SKM-1 (cell line): ENCODE results near the gene LBR.

Experiments used
- DNase-seq: peaks from one replicate; lab custom pipeline; 2025; ENCODE audit not compliant: unreplicated experiment; lab: John Stamatoyannopoulos, UW

The LBR gene

DNA sequence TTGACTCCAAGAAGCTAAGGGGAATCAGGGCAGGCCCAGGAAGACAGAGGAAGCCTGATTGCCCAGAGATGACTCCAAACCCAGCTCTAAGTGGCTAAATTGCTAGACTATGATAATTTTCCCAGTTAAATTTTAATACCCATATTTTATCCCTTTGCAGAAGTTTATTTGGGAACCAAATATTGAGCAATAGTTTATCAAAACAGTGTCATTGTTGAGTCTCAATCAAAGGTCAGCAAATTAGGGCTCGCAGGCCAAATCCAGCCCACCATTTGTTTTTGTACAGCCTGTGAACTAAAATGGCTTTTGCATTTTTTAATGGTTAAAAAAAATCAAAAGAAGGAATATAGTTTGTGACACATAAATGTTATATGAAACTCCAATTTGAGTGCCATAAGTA, 47.1 kb downstream of the LBR start:
- DNase-seq = no peak

DNA sequence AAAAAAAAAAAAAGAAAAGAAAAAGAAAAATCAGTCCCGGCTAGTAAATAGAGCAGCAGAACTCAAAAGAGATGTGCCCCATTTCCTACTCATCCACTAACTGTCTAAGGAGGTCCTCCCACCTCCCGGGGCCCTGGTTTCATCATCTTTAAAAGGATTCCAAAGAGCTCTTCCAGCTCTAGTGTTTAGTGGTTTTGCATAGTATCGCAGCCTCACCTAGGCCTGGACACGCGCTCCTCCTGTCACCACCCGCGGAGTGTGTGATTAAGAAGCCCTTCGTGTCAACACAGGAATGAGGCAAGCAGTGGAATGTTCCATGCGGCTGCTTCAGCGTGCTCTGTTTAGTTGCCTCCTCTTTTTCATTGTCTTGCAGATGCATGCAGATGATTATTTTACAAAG, 49.0 kb downstream of the LBR start:
- no peak for DNase-seq

DNA sequence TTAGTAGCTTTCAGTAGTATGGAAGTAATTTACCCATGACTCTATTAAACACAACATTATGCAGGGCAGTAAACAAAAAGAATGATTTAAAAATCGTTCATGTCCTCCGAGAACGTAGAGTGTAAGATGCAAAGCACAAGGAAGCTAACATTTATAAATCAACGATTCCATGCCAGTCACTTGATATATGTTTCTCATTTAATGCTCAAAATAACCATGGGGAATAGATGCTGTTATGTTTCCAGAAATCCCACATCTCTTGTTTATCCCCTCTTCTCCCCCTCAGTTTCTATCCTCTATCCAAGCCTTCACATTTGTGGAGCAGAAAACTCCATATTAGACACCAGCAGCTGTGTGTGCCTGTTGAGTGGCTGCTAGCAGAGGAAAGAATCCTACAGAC, 52.8 kb downstream of the LBR start:
- no peak for DNase-seq

DNA sequence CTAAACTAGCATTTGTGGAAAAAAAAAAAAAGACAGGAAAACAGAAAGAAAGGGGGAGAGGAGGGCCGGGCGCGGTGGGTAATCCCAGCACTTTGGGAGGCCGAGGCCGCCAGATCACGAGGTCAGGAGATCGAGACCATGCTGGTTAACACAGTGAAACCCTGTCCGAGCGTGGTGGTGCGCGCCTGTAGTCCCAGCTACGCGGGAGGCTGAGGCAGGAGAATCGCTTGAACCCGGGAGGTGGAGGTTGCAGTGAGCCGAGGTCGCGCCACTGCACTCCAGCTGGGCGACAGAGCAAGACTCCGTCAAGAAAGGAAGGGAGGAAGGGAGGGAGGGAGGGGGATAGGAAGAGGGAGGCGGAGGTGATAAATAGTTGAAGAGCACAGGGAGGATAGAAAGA, 54.7 kb downstream of the LBR start:
- DNase-seq = no peak

DNA sequence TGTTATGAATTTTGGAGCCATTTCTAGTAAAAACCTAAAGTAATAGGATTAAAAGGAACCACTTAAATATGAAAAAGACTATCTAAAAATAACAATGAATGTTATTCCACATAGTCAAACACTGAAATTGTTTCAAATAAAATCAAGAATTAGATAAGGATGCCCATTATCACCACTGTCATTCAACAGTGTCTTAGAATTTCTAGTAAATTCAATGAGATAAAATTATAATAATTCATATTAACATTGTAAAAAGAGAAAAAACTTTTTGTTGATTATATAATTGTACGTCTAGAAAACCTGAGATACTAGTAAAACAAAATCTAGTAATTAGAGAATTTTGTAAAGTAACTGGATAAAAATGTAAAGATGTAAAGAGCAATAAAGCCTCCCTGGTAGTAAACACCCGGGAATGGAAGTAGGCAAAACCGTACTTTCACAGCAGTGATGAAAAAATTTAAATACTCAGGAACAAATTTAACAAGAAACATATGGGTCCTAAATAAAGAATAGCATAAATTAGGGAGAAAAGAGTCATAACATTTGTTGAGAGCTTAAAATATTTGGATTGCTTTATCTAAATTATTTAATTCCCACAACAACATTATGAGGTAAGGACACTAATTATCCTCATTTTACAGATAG, 56.4 kb downstream of the LBR start:
- DNase-seq = no peak

DNA sequence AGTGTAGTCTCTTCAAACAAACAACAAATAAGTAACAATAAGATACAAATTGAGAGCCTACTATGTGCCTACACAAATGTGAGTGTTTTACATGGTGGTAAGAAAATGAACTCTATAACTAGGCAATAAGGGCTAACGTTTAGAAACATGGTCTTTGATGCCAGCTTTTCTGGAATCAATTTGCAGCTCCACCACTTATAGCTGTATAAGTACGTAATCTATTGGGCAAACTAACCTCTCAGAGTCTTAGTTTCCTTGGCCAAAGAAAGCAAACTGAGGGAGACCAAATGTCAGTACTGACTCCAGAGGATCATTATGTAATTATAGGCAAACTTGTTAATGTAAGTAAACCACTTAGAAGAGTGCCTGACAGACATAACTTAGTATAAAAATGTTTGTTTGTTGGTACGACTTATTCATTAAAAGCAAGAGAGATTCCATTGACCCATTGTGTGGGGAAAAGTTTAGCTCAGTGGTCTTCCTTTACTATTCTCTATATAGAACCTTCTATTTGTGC, 59.7 kb downstream of the LBR start:
- no peak for DNase-seq

DNA sequence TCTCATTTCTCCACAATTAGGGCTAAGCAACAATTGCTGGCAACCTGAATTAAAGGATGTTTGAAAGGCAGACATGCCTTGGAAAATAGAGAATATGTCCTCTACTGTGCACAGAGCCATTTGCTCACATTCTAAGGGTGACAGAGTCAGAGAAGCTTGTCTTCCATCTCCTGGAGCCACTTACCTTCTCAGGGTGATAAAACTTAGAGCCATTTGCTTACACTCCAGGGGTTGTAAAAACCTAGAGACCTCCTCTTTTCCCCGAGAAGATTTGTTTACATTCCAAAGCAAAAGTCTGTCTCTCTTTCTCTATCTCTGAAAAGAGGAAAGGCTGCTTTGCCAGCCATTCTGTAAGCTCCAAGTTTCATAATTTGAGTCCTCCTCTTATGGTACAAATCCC, 61.3 kb downstream of the LBR start:
- no peak for DNase-seq

DNA sequence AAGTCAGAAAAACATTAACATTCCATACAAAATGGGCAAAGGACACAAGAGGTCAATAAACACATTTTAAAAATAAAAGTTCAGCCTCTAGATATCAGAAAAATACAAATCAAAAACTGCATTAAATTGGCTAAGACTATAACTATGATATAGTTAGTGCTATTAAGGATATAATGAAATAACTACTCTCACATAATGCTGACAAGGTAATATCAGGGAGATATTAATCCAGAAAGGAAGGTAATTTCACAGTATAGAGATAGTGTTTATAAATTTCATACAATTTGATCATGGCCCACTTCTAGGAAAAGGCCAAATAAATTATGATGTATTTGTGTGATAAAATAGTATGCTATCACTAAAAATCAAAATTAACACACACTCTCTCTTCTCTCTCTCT, 61.8 kb downstream of the LBR start:
- DNase-seq = no peak

DNA sequence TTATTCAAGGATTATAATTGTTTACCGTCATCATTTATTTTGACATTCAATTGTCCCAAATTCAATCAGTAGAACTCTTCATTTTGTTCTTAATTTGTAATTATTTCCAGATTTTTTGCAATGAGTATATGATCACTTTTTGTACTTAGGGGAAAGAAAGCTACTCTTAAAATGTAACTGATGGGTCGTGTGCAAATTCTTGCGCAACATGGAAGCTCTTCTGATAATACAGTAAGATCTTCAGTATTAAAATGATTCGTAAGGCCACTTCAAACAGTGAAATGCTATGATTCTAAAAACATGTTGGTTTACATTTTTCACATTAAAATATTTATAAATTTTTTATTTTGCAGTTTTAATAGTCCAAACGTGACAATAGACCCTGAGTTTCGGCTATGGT, 63.4 kb downstream of the LBR start:
- DNase-seq = no peak

DNA sequence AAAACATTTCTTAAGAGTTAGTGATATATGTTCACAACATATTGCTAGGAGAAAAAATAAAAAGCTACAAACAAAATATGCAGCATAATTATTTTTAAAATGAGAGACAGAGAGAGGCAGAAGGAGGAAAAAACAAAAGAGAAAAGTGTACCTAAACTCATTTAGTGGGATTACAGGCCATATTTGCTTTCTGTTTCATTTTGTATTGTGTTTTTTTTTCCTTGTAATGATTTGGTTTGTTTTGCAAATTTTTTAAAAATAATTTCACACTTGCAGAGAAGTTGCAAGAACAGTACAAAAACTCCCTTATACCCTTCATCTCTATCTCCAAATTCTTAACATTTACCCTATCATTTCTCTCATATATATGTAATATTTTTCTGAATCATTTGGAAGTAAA, 65.0 kb downstream of the LBR start:
- no peak for DNase-seq

DNA sequence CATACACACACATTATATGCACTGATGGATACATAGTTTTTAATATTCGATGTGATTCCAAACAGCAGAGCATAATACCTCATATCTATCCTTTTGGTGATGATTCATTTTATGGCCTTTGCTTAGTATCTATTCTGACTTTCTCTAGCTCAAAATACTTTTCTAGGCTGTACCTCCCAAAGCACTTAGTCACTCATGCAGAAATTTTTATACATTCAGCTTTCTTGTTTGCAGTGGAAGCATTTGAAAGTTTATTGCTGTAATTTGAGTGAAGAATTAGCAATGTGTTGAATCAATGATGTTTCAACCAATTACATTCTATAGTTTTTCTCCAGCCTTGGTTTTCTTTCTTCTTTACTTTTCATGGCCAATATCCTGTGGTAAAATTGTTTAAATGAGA, 66.7 kb downstream of the LBR start:
- no peak for DNase-seq

DNA sequence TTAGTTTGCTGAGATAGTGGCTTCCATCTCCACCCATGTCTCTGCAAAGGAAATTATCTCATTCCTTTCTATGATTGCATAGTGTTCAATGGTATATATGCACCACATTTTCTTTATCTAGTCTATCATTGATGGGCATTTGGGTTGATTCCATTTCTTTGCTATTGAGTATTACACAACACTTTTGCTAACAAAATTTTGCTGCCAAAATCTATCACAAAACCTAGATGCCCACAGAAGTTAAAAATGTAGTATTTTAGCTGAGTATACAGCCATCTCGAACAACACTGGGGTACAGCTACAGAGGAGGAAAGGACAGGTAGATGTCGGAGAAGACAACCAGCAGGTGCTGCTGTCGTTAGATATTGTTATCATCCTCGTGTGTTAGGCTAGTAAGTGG, 67.7 kb downstream of the LBR start:
- DNase-seq = no peak

DNA sequence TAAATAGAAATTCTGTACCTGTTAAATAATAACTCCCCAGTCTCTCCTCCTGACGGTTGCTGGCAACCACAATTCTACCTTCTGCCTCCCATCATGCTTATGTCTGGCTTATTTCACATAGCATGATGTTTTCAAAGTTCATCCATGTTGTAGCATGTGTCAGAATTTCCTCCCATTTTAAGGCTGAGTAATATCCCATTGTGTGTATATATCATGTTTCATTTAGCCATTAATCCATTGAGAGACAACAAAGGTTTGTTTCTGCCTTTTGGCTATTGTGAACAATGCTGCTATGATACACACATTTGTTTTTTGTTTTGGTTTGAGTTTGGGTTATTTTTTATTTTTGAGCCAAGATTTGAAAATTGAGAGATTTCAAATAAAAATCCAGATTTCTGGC, 72.0 kb downstream of the LBR start:
- DNase-seq = no peak

DNA sequence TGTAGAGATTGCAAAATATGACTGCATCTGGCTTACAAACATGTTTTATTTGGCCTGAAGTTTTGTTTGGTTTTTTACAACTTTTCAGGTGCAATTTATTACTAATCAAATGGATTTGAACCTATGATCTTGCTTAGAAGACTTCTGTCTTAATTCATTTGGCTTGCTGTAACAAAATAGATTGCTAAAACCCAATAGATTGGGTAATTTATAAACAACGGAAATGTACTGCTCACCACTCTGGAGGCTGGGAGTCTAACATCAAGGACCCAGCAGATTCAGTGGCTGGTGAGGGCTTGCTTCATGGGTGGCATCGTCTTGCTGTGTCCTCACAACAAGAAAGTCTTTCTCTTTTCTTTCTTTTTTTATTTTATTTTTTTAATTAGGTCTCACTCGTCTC, 72.9 kb downstream of the LBR start:
- DNase-seq = no peak
